IMR-90 (cell line): ENCODE data around the gene ITM2B. TPM values are rescaled to one million over a fixed set of nuclear protein-coding genes. Genes with fewer than 3 reads are reported as not detected.

Experiments used
- ATAC-seq: fragments of 200-7000 bp; cut with Tn5 transposase; 2 replicates; pipeline ENCODE4 v1.9.1; 2020; ENCODE audit warnings: low read depth, mild to moderate bottlenecking, moderate library complexity
- BruUV-seq: library from RNA; stranded (reverse); fragments of 400-500 nt; replicated peaks from 2 replicates; lab custom pipeline; 2021; lab: Mats Ljungman, UMichigan
- CTCF ChIA-PET: fragments of 300-600 bp; formaldehyde crosslinking; extraction: SDS; loops from one replicate; lab custom pipeline; 2021; ENCODE audit warnings: antibody characterized with exemption; lab: Yijun Ruan, JAX
- POLR2A ChIA-PET: fragments of 300-600 bp; sonication (Branson Sonifier 250); formaldehyde crosslinking; loops from one replicate; lab custom pipeline; 2022; ENCODE audit warnings: antibody characterized with exemption; ENCODE audit not compliant: unreplicated experiment; lab: Charles Lee
- DNase-seq: peaks from one replicate; pipeline ENCODE4 v3.0.0; 2013
- H2AFZ ChIP-seq: replicated peaks from 2 replicates; pipeline ENCODE3; 2013; ENCODE audit warnings: low read length, mild to moderate bottlenecking; ENCODE audit not compliant: poor library complexity
- H2AK5ac ChIP-seq: 2 replicates; pipeline ENCODE4 v1.6.1; 2013; ENCODE audit warnings: low read depth, low read length, inconsistent platforms
- H2AK9ac ChIP-seq: replicated peaks from 2 replicates; pipeline ENCODE3; 2013; ENCODE audit warnings: mild to moderate bottlenecking, low read depth, low read length, moderate library complexity; ENCODE audit not compliant: poor library complexity
- H2BK120ac ChIP-seq: 2 replicates; pipeline ENCODE4 v1.6.1; 2013; ENCODE audit warnings: low read depth, low read length, inconsistent platforms
- H2BK15ac ChIP-seq: 3 replicates; pipeline ENCODE4 v1.6.1; 2013; ENCODE audit warnings: low read depth, low read length, inconsistent platforms
- H2BK20ac ChIP-seq: 2 replicates; pipeline ENCODE4 v1.6.1; 2013; ENCODE audit warnings: low read depth, mild to moderate bottlenecking, inconsistent platforms, low read length, moderate library complexity
- H2BK5ac ChIP-seq: 2 replicates; pipeline ENCODE4 v1.6.1; 2013; ENCODE audit warnings: mild to moderate bottlenecking, low read depth, low read length, inconsistent platforms; ENCODE audit not compliant: poor library complexity, severe bottlenecking
- H3K14ac ChIP-seq: replicated peaks from 2 replicates; pipeline ENCODE4 v1.6.1; 2013; ENCODE audit warnings: low read depth, low read length, inconsistent platforms
- H3K18ac ChIP-seq: 2 replicates; pipeline ENCODE4 v1.6.1; 2013; ENCODE audit warnings: low read depth, low read length, control low read depth
- H3K23ac ChIP-seq: 2 replicates; pipeline ENCODE4 v1.6.1; 2013; ENCODE audit warnings: low read depth, low read length, inconsistent platforms
- H3K27ac ChIP-seq: 2 replicates; pipeline ENCODE4 v1.5.1; 2013; ENCODE audit warnings: mild to moderate bottlenecking, control low read depth, low read length; ENCODE audit not compliant: insufficient read depth
- H3K27me3 ChIP-seq: 2 replicates; pipeline ENCODE4 v1.6.1; 2013; ENCODE audit warnings: low read length; ENCODE audit not compliant: control insufficient read depth, insufficient read depth
- H3K36me3 ChIP-seq: 2 replicates; pipeline ENCODE4 v1.6.1; 2013; ENCODE audit warnings: low read length, mixed read lengths; ENCODE audit not compliant: control insufficient read depth, insufficient read depth
- H3K4ac ChIP-seq: 2 replicates; pipeline ENCODE4 v1.6.1; 2013; ENCODE audit warnings: low read depth, low read length, inconsistent platforms
- H3K4me1 ChIP-seq: 2 replicates; pipeline ENCODE4 v1.6.1; 2013; ENCODE audit warnings: low read length, mixed read lengths; ENCODE audit not compliant: control insufficient read depth, insufficient read depth
- H3K4me2 ChIP-seq: 2 replicates; pipeline ENCODE4 v1.6.1; 2013; ENCODE audit warnings: low read depth, mild to moderate bottlenecking, control low read depth, low read length, moderate library complexity
- H3K4me3 ChIP-seq: 2 replicates; pipeline ENCODE4 v1.5.1; 2013; ENCODE audit warnings: low read depth, mild to moderate bottlenecking, control low read depth, low read length, moderate library complexity; ENCODE audit not compliant: insufficient read depth
- H3K56ac ChIP-seq: 2 replicates; pipeline ENCODE4 v1.6.1; 2013; ENCODE audit warnings: low read length, inconsistent platforms; ENCODE audit not compliant: insufficient read depth; ENCODE audit errors: extremely low read depth
- H3K79me1 ChIP-seq, 2 experiments: 2 replicates each; pipeline ENCODE4 v1.6.1; 2013; ENCODE audit warnings: low read length in 2 of 2, inconsistent platforms in 1 of 2, low read depth in 1 of 2
- H3K9ac ChIP-seq: 2 replicates; pipeline ENCODE4 v1.6.1; 2013; ENCODE audit warnings: low read depth, low read length, control low read depth
- H3K9me1 ChIP-seq: 2 replicates; pipeline ENCODE4 v1.6.1; 2013; ENCODE audit warnings: low read length, inconsistent platforms; ENCODE audit not compliant: insufficient read depth
- H3K9me3 ChIP-seq: 2 replicates; pipeline ENCODE4 v1.6.1; 2013; ENCODE audit warnings: low read length; ENCODE audit not compliant: control insufficient read depth, insufficient read depth
- H4K20me1 ChIP-seq: 2 replicates; pipeline ENCODE4 v1.6.1; 2013; ENCODE audit warnings: low read length, inconsistent platforms; ENCODE audit not compliant: insufficient read depth
- H4K5ac ChIP-seq: 2 replicates; pipeline ENCODE4 v1.6.1; 2013; ENCODE audit warnings: mild to moderate bottlenecking, low read depth, low read length, control low read depth
- H4K8ac ChIP-seq, 2 experiments: 2 replicates each; pipeline ENCODE4 v1.6.1; 2013; ENCODE audit warnings: low read depth in 2 of 2, low read length in 2 of 2, control low read depth in 1 of 2, inconsistent platforms in 1 of 2
- H4K91ac ChIP-seq: 2 replicates; pipeline ENCODE4 v1.6.1; 2013; ENCODE audit warnings: low read depth, low read length, inconsistent platforms; ENCODE audit not compliant: insufficient read depth
- CEBPB ChIP-seq: IDR thresholded peaks from 2 replicates; pipeline ENCODE4 v1.6.1; 2012; ENCODE audit warnings: low read depth, low read length, improper control_type of control experiment
- MAFK ChIP-seq: IDR thresholded peaks from 2 replicates; pipeline ENCODE4 v1.6.1; 2012; ENCODE audit warnings: low read depth, low read length, improper control_type of control experiment
- POLR2A ChIP-seq: IDR thresholded peaks from 2 replicates; pipeline ENCODE4 v1.6.1; 2012; ENCODE audit warnings: mild to moderate bottlenecking, low read depth, low read length
- WGBS, 2 experiments: methylation state at CpG; one replicate each; pipeline versions ENCODE4 v1.1.5 to v1.1.7; 2013; ENCODE audit warnings: missing lambda C conversion rate in 2 of 2; ENCODE audit not compliant: insufficient read length in 1 of 2; ENCODE audit errors: extremely low coverage in 2 of 2; 5-methylcytosine and 5-hydroxymethylcytosine counted together
- dilution Hi-C: fragments of 300-500 bp; cut with HindIII; formaldehyde crosslinking; loops from one replicate; pipeline ENCODE4 v1.14.3; 2018; ENCODE audit warnings: low sequenced_read_pairs; ENCODE audit not compliant: unreplicated experiment
- in situ Hi-C: fragments of 300-500 bp; cut with MboI; formaldehyde crosslinking; loops from 3 replicates; pipeline ENCODE4 v1.14.3; 2019; ENCODE audit warnings: low sequenced_read_pairs, inconsistent platforms, mixed read lengths
- intact Hi-C: fragments of 100-400 bp; cut with micrococcal nuclease; formaldehyde crosslinking; loops from 2 replicates; pipeline ENCODE4 v1.10.0; 2022
- polyA plus RNA-seq, 3 experiments: library from polyadenylated mRNA; depleted of rRNA; stranded (reverse); fragments of >200 nt; gene quantifications; 2 replicates each; pipeline ENCODE4 v1.2.3, GENCODE V29; 2012; ENCODE audit warnings: low replicate concordance in 1 of 3
- total RNA-seq: library from RNA; depleted of rRNA; stranded (reverse); fragments of >200 nt; gene quantifications from 2 replicates; pipeline ENCODE4 v1.2.3, GENCODE V29; 2012
- TF ChIP-seq, protein P1 (sequence below): fragments of 150-350 bp; IDR thresholded peaks from 2 replicates; pipeline ENCODE4 v1.6.1; 2017; ENCODE audit warnings: mild to moderate bottlenecking, antibody characterized with exemption, low read length, low read depth
- TF ChIP-seq, protein P2 (sequence below): conservative IDR thresholded peaks from 2 replicates; pipeline ENCODE4 v1.5.1; 2012; ENCODE audit warnings: mild to moderate bottlenecking, low read depth, low read length, improper control_type of control experiment

Gene ITM2B
- total and polyA plus RNA-seq, 2 of the 4 experiments (the other 2 are of a cell fraction), result 51.1 to 158 TPM

DNA sequence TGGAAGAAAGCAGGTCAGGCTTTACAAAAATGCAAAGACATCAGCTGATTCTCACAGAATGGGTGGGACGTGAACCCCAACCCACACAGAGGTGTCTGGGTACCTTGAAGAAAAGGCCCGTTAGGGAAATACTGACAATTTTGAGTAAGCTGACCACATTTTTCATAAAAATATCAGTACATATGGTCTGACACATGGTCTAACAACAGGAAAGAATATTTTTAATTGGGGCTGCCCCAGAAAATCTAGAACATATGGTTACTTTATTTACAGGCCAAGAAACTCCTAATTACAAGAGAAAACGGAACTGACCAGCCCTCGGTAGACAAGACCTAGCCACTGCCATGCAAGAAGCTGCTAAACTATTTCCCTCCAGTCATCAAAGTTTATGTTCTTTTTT is 48.7 kb upstream of the ITM2B start:
- Histone ChIP-seq H3K4ac (no peak overlapping the region), H3K79me1 (no peaks in the 10 kb centered on the region), H4K20me1 (no peaks in the 10 kb centered on the region), H3K56ac (no peak overlapping the region), H4K8ac (no peak overlapping the region), H2BK120ac (no peak overlapping the region), H2AK9ac (no peak overlapping the region), H4K91ac (no peak overlapping the region), H3K27me3 (peaks cover 10% of the 10 kb centered on the region), H3K9ac (no peak overlapping the region), H3K18ac (no peak overlapping the region), H2BK20ac (no peak overlapping the region), H3K4me1 (no peaks in the 10 kb centered on the region), H3K27ac (no peak overlapping the region), H3K9me1 (no peaks in the 10 kb centered on the region), H3K36me3 (no peaks in the 10 kb centered on the region), H2BK15ac (no peak overlapping the region), H4K5ac (no peak overlapping the region), H2AFZ (no peak overlapping the region), H2BK5ac (no peak overlapping the region), H2AK5ac (no peak overlapping the region), H3K4me3 (no peak overlapping the region), H3K14ac (no peak overlapping the region), H3K23ac (no peak overlapping the region), H3K9me3 (no peaks in the 10 kb centered on the region), H3K4me2 (no peak overlapping the region)
- in situ Hi-C loops, result no loop called here
- DNase-seq (no peak), ATAC-seq (no peak)
- dilution Hi-C loops, result no loop called here
- no peak for TF ChIP-seq MAFK
- TF ChIP-seq, protein P1, sequence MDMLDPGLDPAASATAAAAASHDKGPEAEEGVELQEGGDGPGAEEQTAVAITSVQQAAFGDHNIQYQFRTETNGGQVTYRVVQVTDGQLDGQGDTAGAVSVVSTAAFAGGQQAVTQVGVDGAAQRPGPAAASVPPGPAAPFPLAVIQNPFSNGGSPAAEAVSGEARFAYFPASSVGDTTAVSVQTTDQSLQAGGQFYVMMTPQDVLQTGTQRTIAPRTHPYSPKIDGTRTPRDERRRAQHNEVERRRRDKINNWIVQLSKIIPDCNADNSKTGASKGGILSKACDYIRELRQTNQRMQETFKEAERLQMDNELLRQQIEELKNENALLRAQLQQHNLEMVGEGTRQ, result no peak
- TF ChIP-seq POLR2A, result no peak
- TF ChIP-seq, protein P2, sequence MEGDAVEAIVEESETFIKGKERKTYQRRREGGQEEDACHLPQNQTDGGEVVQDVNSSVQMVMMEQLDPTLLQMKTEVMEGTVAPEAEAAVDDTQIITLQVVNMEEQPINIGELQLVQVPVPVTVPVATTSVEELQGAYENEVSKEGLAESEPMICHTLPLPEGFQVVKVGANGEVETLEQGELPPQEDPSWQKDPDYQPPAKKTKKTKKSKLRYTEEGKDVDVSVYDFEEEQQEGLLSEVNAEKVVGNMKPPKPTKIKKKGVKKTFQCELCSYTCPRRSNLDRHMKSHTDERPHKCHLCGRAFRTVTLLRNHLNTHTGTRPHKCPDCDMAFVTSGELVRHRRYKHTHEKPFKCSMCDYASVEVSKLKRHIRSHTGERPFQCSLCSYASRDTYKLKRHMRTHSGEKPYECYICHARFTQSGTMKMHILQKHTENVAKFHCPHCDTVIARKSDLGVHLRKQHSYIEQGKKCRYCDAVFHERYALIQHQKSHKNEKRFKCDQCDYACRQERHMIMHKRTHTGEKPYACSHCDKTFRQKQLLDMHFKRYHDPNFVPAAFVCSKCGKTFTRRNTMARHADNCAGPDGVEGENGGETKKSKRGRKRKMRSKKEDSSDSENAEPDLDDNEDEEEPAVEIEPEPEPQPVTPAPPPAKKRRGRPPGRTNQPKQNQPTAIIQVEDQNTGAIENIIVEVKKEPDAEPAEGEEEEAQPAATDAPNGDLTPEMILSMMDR, result no peak
- no peak for TF ChIP-seq CEBPB
- WGBS, 2 experiments, result no CpG with 5 or more reads among the region's 4 CpGs
- CTCF ChIA-PET, result no interaction called here
- intact Hi-C loops, result no loop called here
- no TSS peak for BruUV-seq
- POLR2A ChIA-PET, result no interaction called here
